Natural killer cell (primary cell): ENCODE measurements around the gene ANKRD13A. TPM values are rescaled to one million over a fixed set of nuclear protein-coding genes. Genes with fewer than 3 reads are reported as not detected.
A peak's percentile ranks its signal among the peaks of the same experiment; 100 is the strongest.
"Not testable (repeated sequence)": the region's sequence is repeated elsewhere in the genome, so short reads cannot be mapped to it uniquely, and the experiment has no call there.

Experiments used
- ATAC-seq, 3 donors: fragments of 150-1000 bp in 2 of 3; fragments of 200-7000 bp in 1 of 3; cut with Tn5 transposase; 1 replicate in 1 of 3; 2 replicates in 2 of 3; pipeline ENCODE4 v1.10.0; 2021; ENCODE audit warnings: mild to moderate bottlenecking in 2 of 3, moderate library complexity in 2 of 3
- DNase-seq, 2 donors: peaks; one replicate each; pipeline versions ENCODE4 v3.0.0 to v3.0.0-alpha.2; 2013 to 2021; ENCODE audit warnings: mixed read lengths in 1 of 2
- H3K27ac ChIP-seq: one replicate; pipeline ENCODE4 v1.5.1; 2013; ENCODE audit warnings: mild to moderate bottlenecking, low read length
- H3K27me3 ChIP-seq: one replicate; pipeline ENCODE4 v1.6.1; 2013; ENCODE audit warnings: low read length; ENCODE audit not compliant: control insufficient read depth, insufficient read depth
- H3K36me3 ChIP-seq: one replicate; pipeline ENCODE4 v1.6.1; 2013; ENCODE audit warnings: low read length; ENCODE audit not compliant: control insufficient read depth, insufficient read depth
- H3K4me1 ChIP-seq: one replicate; pipeline ENCODE4 v1.6.1; 2013; ENCODE audit warnings: low read length; ENCODE audit not compliant: control insufficient read depth, insufficient read depth
- H3K4me3 ChIP-seq: one replicate; pipeline ENCODE4 v1.5.1; 2013; ENCODE audit warnings: low read length
- H3K9me3 ChIP-seq: one replicate; pipeline ENCODE4 v1.6.1; 2013; ENCODE audit warnings: low read length; ENCODE audit not compliant: control insufficient read depth, insufficient read depth
- H3K27ac Mint-ChIP-seq, 2 donors: one replicate each; pipeline ENCODE4 v1.8.0; 2022; ENCODE audit warnings: mild to moderate bottlenecking in 2 of 2, mixed read lengths in 2 of 2, moderate library complexity in 1 of 2
- H3K27me3 Mint-ChIP-seq, 2 donors: one replicate each; pipeline ENCODE4 v1.8.0; 2022; ENCODE audit warnings: low read depth in 2 of 2, mixed read lengths in 2 of 2
- H3K36me3 Mint-ChIP-seq: one replicate; pipeline ENCODE4 v1.8.0; 2022; ENCODE audit warnings: mixed read lengths
- H3K4me1 Mint-ChIP-seq, 2 donors: one replicate each; pipeline ENCODE4 v1.8.0; 2022; ENCODE audit warnings: mixed read lengths in 2 of 2
- H3K4me3 Mint-ChIP-seq: one replicate; pipeline ENCODE4 v1.8.0; 2022; ENCODE audit warnings: mild to moderate bottlenecking, moderate library complexity, mixed read lengths
- H3K9me3 Mint-ChIP-seq, 2 donors: one replicate each; pipeline ENCODE4 v1.8.0; 2022; ENCODE audit warnings: mixed read lengths in 2 of 2
- WGBS: methylation state at CpG from one replicate; pipeline ENCODE4 v1.1.7; 2013; ENCODE audit warnings: missing lambda C conversion rate; ENCODE audit not compliant: insufficient coverage; 5-methylcytosine and 5-hydroxymethylcytosine counted together
- intact Hi-C: fragments of 100-400 bp; cut with micrococcal nuclease; formaldehyde crosslinking; loops from one replicate; pipeline ENCODE4 v1.14.2; 2022
- total RNA-seq, 4 donors: library from RNA; stranded (reverse); fragments of 120-200 nt in 1 of 4; gene quantifications; one replicate each; pipeline versions ENCODE4 v1.2.3 to v1.2.4, GENCODE V29; 2013 to 2022
- TF ChIP-seq, protein P1 (sequence below): fragments of 200-600 bp; IDR thresholded peaks from one replicate; pipeline ENCODE4 v1.8.0; 2022; ENCODE audit warnings: antibody characterized with exemption

The ANKRD13A gene
- total RNA-seq, 3 donors from 2014 or later (not counting 1 experiment from before 2014, with no cell fraction given): 74.9 to 93.6 (median 90.7) TPM

DNA sequence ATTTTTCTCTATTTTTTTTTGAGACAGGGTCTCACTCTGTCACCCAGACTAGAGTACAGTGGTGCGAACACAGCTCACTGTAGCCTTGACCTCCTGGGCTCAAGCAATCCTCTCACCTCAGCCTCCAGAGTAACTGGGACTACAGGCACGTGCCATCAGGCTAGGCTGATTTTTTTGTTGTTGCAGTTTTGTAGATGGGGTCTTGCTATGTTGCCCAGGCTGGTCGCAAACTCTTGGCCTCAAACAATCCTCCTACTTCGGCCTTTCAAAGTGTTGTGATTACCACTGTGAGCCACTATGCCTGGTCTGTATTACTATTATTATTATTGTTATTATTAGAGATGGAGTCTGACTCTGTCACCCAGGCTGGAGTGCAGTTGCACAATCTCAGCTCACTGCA, 26.4 kb upstream of the ANKRD13A start:
- intact Hi-C loops: no loop called here
- H3K36me3 ChIP-seq: peaks cover 66% of the 10 kb centered on the region
- H3K36me3 Mint-ChIP-seq: peaks cover 10% of the 10 kb centered on the region
- no peak overlapping the region for H3K4me3 ChIP-seq
- H3K9me3 Mint-ChIP-seq: no peaks in the 10 kb centered on the region
- WGBS: 96% methylated on average over 2 of the region's 4 CpGs
- ATAC-seq (no peak), DNase-seq (no peak)
- H3K27ac ChIP-seq: no peak overlapping the region
- no peak overlapping the region for H3K27ac Mint-ChIP-seq
- H3K4me3 Mint-ChIP-seq: no peak overlapping the region
- H3K4me1 ChIP-seq: no peaks in the 10 kb centered on the region
- H3K4me1 Mint-ChIP-seq: peaks cover 0 to 10% of the 10 kb centered on the region in 2 donors
- no peaks in the 10 kb centered on the region for H3K9me3 ChIP-seq
- H3K27me3 Mint-ChIP-seq: no peaks in the 10 kb centered on the region
- H3K27me3 ChIP-seq: no peaks in the 10 kb centered on the region
- TF ChIP-seq, protein P1, sequence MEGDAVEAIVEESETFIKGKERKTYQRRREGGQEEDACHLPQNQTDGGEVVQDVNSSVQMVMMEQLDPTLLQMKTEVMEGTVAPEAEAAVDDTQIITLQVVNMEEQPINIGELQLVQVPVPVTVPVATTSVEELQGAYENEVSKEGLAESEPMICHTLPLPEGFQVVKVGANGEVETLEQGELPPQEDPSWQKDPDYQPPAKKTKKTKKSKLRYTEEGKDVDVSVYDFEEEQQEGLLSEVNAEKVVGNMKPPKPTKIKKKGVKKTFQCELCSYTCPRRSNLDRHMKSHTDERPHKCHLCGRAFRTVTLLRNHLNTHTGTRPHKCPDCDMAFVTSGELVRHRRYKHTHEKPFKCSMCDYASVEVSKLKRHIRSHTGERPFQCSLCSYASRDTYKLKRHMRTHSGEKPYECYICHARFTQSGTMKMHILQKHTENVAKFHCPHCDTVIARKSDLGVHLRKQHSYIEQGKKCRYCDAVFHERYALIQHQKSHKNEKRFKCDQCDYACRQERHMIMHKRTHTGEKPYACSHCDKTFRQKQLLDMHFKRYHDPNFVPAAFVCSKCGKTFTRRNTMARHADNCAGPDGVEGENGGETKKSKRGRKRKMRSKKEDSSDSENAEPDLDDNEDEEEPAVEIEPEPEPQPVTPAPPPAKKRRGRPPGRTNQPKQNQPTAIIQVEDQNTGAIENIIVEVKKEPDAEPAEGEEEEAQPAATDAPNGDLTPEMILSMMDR: no peak

DNA sequence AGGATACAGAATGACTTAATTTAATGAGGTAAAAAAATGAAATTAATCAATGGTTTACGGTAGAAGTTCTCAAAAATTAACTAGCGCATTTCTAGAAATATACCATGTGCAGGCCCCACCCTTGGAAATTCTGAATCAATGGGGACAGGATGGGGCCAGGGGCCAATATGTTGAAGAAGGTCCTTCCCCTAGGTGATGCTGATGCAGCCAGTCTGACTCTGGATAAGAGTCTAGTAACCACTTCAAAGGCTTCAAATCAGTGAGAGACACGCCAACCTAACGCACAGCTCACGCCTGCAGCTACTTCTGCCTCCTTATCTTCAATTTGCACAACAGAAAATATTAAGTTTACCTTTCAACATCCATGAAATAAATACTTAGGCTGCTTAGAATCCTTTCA, 17.9 kb upstream of the ANKRD13A start:
- DNase-seq (peak in 1 of 2 donors; percentile 66), ATAC-seq (no peak)
- intact Hi-C loops: no loop called here
- Histone ChIP-seq H3K27ac (no peak overlapping the region), H3K36me3 (peaks cover 83% of the 10 kb centered on the region), H3K27me3 (no peaks in the 10 kb centered on the region), H3K4me3 (no peak overlapping the region), H3K9me3 (no peaks in the 10 kb centered on the region), H3K4me1 (no peaks in the 10 kb centered on the region)
- Mint-ChIP-seq H3K4me1 (peaks cover 4 to 6% of the 10 kb centered on the region in 2 donors), H3K4me3 (no peak overlapping the region), H3K9me3 (no peaks in the 10 kb centered on the region), H3K27me3 (no peaks in the 10 kb centered on the region), H3K27ac (peak overlapping the region in 1 of 2 donors; percentile 11), H3K36me3 (peaks cover 44% of the 10 kb centered on the region)
- TF ChIP-seq, protein P1: no peak
- 70% methylated on average over 5 of the region's 5 CpGs for WGBS

DNA sequence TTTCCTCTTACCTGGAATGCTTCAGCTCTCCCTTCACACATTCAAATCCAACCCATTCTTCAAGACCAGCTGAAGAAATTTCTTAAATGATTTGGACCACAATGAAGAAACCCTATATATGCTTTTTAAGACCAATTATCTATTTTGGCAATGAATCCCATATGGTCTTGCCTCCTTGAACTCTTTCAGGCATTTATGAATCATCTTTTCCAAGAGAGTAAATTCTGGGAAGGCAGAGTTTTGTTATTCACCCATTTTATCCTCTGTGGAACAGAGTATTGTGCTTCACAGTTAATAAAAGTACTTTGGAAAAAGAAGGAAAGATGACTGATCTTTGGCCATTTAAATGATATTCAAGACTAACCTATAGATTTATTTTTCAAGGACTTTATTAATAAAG, 17.0 kb upstream of the ANKRD13A start:
- Histone ChIP-seq H3K27ac (no peak overlapping the region), H3K4me1 (no peaks in the 10 kb centered on the region), H3K4me3 (no peak overlapping the region), H3K9me3 (no peaks in the 10 kb centered on the region), H3K27me3 (no peaks in the 10 kb centered on the region), H3K36me3 (peaks cover 79% of the 10 kb centered on the region)
- H3K27me3 Mint-ChIP-seq: no peaks in the 10 kb centered on the region
- peak overlapping the region; percentile 5 to 11 for H3K27ac Mint-ChIP-seq
- DNase-seq (no peak), ATAC-seq (no peak)
- TF ChIP-seq, protein P1: no peak
- intact Hi-C loops: no loop called here
- H3K36me3 Mint-ChIP-seq: peaks cover 44% of the 10 kb centered on the region
- peaks cover 4 to 6% of the 10 kb centered on the region in 2 donors for H3K4me1 Mint-ChIP-seq
- H3K9me3 Mint-ChIP-seq: no peaks in the 10 kb centered on the region
- H3K4me3 Mint-ChIP-seq: no peak overlapping the region

DNA sequence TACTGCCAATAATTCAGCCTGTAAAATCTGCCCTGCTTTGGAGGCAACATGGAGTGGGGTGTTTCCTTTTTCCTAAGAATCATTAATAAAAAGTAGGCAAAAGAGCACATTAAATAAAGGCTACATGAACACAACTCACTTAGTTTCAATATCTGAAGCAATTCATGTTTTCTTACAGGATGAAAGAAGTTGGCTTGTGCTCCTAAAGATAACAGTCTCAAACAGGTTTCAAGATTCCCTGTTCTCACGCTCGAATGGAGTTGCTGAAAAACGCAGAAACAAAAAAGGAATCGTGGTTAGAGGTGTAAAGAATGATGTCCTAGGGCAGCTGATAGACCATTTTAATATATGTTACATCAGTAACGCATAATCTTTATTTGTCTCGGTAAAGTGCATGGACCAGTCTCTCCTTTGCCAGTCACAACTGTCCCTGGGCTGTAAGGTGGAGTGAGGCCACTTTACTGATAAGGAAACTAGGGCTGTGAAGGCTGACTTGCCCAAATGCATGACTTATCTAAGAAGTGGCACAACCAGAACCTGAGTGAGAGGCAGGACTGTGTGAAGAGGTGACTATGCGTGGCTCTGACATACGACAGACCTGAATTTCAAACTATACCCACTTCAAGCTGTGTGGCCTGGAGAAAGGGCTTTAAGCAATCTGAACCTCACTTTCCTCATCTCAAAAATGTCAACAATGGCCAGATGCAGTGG, 15.6 kb upstream of the ANKRD13A start:
- Histone ChIP-seq H3K4me3 (no peak overlapping the region), H3K27me3 (no peaks in the 10 kb centered on the region), H3K27ac (no peak overlapping the region), H3K36me3 (peaks cover 83% of the 10 kb centered on the region), H3K4me1 (no peaks in the 10 kb centered on the region), H3K9me3 (no peaks in the 10 kb centered on the region)
- H3K27ac Mint-ChIP-seq: no peak overlapping the region
- no peaks in the 10 kb centered on the region for H3K9me3 Mint-ChIP-seq
- WGBS: 85% methylated on average over 8 of the region's 8 CpGs
- H3K36me3 Mint-ChIP-seq: peaks cover 38% of the 10 kb centered on the region
- TF ChIP-seq, protein P1: no peak
- intact Hi-C loops: no loop called here
- H3K27me3 Mint-ChIP-seq: no peaks in the 10 kb centered on the region
- H3K4me1 Mint-ChIP-seq: peaks cover 4 to 6% of the 10 kb centered on the region in 2 donors
- ATAC-seq: no peak
- no peak overlapping the region for H3K4me3 Mint-ChIP-seq
- no peak for DNase-seq

DNA sequence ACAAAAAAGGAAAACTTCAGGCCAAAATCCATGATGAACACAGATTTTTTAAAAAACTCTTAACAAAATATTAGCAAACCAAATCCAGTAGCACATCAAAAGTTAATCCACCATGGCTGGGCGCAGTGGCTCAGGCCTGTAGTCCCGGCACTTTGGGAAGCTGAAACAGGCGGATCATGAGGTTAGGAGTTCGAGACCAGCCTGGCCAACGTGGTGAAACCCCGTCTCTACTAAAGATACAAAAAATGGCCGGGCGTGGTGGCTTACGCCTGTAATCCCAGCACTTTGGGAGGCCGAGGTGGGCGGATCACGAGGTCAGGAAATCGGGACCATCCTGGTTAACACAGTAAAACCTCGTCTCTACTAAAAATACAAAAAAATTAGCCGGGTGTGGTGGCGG, 13.0 kb upstream of the ANKRD13A start:
- H3K9me3 Mint-ChIP-seq, DNase-seq, H3K4me3 Mint-ChIP-seq, H3K27ac ChIP-seq, H3K9me3 ChIP-seq, intact Hi-C loops, ATAC-seq, H3K27me3 Mint-ChIP-seq, H3K4me1 ChIP-seq, H3K4me3 ChIP-seq, H3K27me3 ChIP-seq: not testable (repeated sequence)
- H3K36me3 Mint-ChIP-seq: peaks cover 35% of the 10 kb centered on the region
- peak overlapping the region in 1 of 2 donors; percentile 73 for H3K27ac Mint-ChIP-seq
- H3K4me1 Mint-ChIP-seq: peaks cover 14 to 16% of the 10 kb centered on the region in 2 donors
- WGBS: 97% methylated on average over 14 of the region's 16 CpGs
- H3K36me3 ChIP-seq: peaks cover 82% of the 10 kb centered on the region
